NCI-H2196 treated with DMSO at 0.1 percent for 48 hours (cell line): ENCODE data around the gene KCNQ1.
A peak's percentile ranks its signal among the peaks of the same experiment; 100 is the strongest.

Source experiments
- DNase-seq: peaks from one replicate; lab custom pipeline; 2025; ENCODE audit not compliant: unreplicated experiment; lab: John Stamatoyannopoulos, UW

Gene KCNQ1

DNA sequence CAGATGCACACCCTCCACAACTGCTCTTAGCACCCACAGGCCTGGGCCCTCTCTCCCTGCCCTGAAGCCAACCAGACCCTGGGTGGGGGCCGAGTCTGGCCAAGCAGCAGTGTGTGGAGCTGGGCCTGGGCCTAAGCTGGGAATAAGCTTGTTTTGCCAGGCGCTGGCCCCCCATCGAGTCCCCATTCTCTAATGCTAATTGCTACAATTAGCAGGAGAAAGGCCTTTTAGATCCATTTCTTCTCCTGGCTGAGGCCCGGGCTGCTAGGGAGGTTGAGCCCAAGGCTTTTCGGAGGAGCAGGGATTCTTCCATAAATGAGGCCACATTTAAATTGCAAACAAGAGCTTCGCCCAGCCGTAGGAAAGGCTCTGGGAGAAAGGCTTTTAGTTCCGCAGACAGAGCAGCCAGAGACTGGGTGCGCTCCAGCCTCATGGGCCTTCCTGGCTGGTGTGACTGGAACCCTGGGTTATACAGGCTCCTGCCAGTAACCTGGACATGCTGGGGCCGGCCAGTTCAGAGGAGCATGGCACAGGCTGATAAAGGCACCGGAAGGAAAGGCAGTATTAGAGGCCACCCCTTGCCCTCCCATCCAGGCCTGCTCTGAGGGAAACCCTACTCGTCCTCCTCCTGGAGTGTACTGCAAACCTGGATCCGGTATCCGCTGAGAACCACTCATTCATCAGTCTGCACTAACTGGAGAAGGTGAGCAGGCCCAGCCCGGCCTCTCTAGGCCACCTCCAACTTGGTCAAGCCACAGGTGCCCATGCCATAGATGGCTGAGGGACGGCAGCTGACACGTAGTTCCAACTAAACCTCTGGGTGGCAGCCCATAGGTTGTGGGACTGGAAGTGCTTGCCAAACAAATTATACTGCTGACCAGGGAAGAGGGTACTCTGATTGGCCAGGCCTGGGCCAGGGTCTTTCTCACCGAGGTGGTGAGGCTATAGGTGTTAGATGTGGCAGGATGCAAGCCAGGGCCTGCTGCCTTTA, 248.8 kb downstream of the KCNQ1 start:
- no peak for DNase-seq

- DNase-seq: no peak
Observed at GRCh38 chr11:2694495-2694894, 249.7 kb downstream of the KCNQ1 start.

DNA sequence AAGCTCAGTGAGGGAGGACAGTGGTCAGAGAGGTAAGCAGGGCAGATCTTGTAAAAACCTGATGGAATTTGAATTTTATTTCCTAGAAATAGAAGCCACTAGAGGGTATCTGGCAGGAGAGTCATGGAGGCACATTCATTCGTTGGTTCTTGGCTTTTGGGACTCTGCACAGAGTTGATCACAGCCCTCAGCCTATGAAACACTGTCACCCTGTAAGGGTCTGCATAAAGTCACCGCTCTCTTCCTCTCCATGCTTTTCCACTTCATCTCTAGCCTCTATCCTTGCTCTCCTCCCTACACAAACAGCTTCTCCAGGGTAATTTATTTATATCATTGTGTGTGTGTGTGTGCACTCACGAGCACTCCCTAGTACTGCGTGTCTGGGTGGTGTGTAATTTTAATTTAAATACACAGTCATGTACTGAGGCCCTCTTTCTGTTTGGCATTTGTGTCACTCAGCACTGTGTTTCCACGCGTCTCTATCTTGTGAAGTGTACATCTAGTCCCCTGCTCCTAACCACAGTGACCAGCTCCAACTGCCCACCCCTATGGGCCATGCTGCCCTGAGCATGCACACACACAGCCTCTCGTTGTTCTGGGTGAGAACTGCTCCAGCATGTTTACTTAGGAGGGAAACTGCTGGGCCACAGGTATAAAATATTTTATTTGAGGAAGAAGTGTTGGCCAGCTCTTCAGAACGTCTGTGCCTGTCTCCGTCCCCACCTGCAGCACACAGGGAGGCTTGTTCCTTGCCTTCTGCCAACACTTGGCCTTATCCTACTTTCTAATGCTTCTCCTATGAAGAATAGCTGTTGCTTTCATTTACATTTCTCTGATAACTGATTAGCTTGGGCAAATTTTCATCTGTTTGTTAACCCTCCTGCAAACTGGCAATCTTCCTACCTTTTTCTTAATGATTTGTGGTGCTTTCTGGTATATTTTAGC, 250.5 kb downstream of the KCNQ1 start:
- DNase-seq: no peak

GRCh38 chr11:2696455-2696854, 251.6 kb downstream of the KCNQ1 start:
- no peak for DNase-seq

GRCh38 chr11:2697866-2698265, 253.1 kb downstream of the KCNQ1 start:
- no peak for DNase-seq

DNA sequence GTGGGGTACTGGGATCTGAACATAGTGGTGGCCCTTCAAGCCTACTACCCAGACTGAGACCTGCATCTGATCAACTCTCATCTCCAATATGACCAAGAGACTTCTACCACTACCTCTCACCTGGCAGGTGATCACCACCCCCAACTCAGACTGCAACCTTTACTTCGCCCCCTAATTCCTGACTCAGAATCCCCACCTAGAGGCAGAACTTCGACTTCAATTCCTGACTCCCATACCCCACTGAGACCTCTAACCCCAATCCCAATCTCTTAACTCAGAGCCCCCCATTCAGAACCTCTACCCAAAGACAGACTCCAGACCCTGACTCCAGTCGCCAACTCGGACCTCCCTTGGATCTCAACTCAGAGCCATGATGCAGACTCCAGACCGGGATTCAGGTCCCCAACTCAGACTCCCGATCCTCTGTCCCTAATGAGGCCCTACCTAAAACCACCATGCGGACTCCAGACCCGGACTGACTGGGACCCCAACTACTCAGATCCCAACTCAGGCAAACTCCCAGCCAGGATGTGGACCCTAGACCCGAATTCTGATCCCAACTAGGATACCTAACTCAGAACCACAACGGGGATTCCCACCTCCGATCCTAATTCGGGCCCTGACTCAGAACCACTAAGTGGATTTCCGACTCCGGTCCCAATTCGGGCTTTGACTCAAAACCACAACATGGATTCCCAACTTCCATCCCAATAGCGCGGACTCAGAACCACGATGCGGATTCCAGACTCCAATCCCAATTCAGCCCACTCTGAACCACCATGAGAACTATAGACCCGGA, 253.8 kb downstream of the KCNQ1 start:
- no peak for DNase-seq

DNA sequence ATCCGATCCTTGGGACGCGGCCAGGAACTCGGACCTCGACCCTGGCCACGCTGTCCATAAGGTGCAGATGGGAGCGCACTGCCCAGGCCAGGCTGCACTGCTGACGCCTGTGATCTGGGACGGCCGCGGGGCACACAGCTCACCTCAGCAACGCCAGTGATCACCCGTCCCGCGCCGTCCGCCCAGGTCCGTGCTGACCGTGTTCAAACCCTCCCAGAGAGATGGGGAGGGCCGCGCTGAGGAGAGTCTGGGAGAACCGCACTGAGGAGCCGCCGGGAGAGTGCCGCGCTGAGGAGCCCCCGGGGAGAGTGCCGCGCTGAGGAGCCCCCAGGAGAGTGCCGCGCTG, 254.3 kb downstream of the KCNQ1 start:
- DNase-seq: no peak

DNA sequence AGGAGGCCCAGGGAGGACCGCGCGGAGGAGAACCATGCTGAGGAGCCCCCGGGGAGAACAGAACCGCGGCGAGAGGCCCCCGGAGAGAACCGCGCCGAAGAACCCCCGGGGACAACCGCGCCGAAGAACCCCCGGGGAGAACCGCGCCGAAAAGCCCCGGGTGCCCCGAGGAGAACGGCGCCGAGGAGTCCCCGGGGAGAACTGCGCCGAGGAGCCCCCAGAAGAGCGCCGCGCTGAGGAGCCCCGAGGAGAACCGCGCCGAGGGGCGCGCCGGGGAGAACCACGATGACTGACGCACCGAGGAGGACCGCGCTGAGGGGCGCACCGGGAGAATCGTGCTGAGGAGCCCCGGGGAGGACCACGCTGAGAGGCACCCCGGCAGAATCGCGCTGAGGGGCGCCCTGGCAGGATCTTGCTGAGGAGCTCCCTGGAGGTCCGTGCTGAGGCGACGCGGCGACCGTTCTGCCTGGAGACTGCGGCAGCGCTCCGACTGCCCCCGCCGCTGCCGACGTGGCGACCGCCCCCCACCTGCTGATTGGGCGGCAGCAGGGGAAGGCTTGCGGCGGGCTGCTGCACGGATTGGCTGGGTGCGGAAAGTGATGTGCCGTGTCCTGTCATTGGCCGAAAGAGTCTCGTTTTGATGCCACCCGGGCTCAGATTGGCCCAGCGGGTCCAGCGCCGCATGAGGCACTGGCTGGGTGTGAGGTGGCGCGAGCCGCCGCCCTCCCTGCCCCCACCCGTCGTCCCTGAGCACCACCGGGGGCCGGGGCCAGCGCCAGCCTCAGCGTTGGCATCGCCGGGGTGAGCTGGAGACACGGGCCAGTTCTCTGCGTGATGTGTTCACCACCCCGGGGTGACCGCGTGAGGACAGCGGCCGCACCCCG, 255.0 kb downstream of the KCNQ1 start, which contains the start of gene KCNQ1OT1:
KCNQ1OT1 (minus strand) TSS at position 464 of the 884 bp plus-strand sequence.
- peak; percentile 78 for DNase-seq

DNA sequence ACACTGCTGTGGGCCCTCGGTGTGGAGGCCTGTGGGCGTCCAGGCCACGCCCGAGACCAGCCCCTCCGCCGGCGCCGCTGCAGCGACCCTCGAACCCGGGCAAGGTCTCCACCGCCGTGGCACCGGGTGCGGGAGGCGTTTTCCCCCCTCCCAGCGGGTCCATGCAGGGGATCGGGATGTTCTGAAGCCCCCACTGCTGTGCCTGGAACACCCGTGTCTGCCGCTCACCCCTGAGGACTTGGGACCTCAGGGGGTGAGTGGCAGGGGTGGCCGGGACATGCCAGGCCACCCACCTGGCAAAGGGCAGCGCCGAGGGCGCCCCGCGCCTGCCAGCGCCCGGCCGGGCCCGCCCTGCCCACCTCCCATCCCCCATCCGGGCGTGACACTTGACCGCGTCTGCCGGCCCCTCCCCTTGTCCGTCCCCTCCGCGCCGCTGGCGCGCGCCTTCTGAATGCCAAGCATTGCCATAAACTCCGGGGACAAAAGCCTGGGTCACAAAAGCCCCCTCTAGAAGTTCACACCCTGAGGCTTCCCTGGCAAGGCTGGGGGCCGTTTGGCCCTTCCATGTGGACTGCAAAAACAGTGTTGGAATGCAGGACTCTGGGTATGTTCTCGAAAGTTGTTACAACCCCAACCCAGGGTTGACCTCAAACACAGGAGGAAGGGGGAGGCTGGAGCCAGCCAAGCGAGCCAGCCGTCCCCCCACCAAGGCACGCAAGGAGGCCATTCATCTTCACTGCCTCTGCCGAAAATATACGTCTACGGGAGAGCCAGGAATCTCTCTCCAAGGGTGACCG, 255.8 kb downstream of the KCNQ1 start:
- no peak for DNase-seq

- no peak for DNase-seq
Observed at GRCh38 chr11:2701230-2701629, 256.4 kb downstream of the KCNQ1 start.

DNA sequence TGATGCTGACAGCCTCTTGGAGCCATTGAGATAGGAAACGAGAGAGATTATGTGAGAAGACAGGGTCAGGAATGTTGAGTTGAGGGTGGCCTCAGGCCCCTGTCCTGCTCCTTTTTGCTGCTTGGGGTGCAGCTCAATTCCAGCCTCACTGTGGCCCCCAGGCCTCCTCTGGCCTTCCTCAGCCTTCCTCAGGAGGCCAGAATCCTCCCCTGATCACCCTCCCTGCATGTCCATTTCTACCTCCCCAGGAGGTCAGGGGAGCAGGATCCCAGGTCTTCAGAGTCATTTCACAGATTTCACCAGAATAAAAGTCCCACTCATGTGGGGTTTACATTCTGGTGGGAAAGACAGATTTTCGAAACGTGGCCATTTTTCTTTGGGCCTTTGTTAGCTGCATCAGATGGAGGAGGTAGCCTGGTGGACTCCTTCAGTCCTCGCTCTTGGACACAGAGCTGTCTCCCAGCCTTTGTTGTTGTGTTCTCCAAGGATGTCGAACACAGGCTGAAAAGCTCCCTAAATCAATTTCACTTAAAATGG, 257.2 kb downstream of the KCNQ1 start:
- no peak for DNase-seq

- DNase-seq: no peak
Observed at GRCh38 chr11:2702771-2703362, 258.1 kb downstream of the KCNQ1 start.

DNA sequence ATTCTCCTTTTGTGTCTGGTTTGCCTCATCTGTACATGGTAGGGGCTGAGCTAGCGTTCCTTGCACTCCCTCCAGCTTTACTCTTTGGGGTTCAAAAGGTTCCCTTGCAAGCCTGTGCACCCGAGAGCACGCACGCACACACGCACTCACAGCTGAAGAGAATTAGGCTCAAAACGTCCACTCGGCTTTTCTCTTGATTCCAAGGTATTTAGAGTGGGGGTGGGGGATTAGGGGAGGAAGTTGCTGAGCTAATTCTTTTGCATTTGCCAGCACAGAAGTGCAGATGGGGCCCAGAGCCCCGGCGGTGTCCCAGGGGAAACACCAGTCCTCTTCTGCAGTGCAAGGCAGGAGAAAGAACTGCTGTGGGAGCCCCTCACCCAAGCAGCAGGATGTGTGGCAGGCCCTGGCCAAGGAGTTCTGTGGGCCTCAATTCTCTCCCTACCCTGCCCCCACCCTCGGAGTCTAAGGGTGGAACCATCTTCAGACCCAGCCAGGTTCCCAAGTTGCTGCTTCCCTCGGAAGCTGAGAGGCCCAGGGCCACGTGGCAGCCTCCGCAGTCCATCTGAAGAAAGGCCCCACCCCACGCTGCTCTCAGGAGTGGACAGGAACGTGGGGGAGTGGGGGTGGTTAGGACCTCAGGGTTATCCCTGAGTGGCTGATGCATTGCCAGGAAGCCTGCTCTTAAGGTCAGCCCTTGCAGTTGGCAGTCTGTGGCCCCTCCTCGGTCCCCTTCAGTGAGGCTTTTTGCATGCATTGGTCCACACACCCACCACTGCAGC, 258.7 kb downstream of the KCNQ1 start:
- DNase-seq: no peak

- DNase-seq: no peak
Observed at GRCh38 chr11:2704356-2704755, 259.5 kb downstream of the KCNQ1 start.

GRCh38 chr11:2704896-2705606, 260.2 kb downstream of the KCNQ1 start:
- DNase-seq: no peak

- DNase-seq: no peak
Observed at GRCh38 chr11:2706321-2706720, 261.5 kb downstream of the KCNQ1 start.

- no peak for DNase-seq
Observed at GRCh38 chr11:2707736-2708135, 262.9 kb downstream of the KCNQ1 start.
